ENCODE measurements around the gene SAPCD1.
"Not testable (repeated sequence)": the region's sequence is repeated elsewhere in the genome, so short reads cannot be mapped to it uniquely, and the experiment has no call there.

The SAPCD1 gene

DNA sequence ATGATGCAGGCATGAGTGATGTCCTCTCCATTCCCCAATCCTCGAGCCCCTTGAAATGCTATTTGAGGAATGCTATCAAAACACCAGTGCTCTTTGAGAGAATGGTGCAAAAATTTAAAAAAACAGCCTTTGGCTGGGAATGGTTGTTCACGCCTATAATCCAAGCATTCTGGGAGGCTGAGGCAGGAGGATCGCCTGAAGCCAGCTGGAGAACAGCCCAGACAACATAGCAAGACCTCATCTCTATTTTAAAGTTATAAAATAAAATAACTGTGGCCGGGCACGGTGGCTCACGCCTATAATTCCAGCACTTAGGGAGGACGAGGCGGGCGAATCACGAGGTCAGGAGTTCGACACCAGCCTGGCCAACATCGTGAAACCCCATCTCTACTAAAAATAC, 37.3 kb downstream of the SAPCD1 start:
- DNase-seq (ENCODE audit: low read depth), result no peak

DNA sequence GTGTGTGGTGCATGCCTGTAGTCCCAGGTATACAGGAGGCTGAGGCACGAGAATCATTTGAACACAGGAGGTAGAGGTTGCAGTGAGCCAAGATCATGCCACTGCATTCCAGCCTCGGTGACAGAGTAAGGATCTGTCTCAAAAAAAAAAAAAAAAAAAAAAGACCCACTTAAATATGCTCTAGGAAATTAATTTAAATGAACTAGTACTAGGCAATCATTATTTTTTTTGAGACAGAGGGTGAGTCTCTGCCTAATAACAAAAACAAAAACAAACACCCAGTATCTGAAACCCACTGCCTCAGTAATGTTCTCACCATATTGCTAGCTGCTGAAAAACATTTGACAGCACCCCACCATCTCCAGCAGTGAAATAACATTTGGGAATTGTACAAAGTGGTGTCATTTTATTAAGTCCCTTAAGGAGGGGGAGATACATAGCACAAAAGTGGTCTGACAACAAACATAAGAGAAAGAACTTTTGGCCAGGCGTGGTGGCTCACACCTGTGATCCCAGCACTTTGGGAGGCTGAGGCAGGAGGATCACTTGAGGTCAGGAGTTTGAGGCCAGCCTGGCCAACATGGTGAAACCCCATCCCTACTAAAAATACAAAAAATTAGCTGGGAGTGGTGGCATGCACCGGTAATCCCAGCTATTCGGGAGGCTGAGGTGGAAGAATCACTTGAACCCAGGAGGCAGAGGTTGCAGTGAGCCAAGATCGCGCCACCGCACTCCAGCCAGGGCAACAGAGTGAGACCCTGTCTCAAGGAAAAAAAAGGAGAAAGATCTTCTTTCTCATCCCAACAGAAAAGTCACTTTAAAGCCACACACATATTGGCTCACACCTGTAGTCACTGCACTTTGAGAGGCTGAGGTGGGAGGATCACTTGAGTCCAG, 38.8 kb downstream of the SAPCD1 start:
- DNase-seq (ENCODE audit: low read depth), result not testable (repeated sequence)

DNA sequence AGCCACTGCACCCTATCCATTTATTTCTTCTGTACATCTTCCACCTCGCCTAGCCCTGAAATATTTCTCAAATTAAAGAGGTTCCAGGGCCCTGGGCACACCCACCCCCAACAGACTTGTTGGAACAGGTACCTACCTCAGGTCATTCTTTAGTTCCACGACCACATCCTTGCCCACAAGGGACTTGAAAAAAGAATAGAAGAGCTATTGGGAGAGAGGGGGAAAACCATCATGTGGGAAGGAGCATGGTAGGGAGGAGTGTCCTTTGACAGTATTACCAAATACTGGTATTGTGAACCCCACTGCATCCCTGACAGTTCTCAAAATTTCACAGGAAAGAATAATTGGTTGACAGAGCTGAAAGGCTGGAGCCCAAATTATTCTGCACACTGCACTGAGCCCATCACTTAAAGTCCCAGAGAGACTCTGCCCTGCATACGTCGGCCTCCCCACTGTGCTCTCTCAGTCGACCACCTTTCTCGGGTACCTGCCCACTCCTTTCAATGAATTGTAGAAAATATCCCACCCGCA, 43.5 kb downstream of the SAPCD1 start:
- DNase-seq (ENCODE audit: low read depth), result no peak

DNA sequence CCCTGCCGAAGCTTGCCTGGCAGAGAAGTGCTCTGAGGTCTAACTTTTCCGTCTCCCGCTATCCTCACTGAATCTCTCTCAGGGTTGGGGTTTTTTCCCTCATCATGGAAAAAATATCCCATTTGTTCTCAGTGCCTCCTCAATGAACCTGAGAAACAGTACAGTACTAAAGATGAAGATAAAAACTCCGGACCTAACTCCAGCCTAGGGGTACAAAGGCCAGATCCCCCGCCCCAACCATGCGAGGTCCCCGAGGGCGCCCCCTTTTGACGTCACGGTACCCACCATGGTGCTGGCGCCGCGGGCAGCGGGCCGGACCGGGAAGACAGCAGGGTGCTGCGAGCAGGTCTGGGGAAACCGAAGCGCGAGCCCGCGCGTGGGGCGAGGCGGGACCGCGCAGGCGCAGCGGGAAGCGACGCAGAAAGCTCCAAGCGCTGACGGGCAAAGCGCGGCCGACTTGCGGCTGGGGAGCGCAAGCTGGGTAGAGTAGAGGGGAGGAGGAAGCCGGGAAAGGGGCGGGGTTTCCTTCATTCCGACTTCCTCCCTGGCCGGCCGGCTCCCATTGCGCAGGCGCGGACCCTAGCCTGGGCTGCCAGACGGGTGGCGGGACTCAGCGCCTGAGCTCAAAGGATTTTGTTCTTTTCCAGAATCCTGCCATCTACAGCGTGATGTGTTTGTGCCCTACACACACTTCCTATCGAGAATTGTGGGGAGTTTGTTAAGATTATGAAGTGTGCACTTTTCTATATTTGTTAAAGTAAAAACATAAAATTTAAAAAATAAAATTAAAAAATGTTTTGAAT, 44.2 kb downstream of the SAPCD1 start, which contains the start of gene LSM2:
TSS of gene LSM2 (minus strand) at position 497 of the 803 bp plus-strand sequence. CDS start at position 288, 209 bp downstream.
- peak; percentile 92 for DNase-seq (ENCODE audit: low read depth)

DNA sequence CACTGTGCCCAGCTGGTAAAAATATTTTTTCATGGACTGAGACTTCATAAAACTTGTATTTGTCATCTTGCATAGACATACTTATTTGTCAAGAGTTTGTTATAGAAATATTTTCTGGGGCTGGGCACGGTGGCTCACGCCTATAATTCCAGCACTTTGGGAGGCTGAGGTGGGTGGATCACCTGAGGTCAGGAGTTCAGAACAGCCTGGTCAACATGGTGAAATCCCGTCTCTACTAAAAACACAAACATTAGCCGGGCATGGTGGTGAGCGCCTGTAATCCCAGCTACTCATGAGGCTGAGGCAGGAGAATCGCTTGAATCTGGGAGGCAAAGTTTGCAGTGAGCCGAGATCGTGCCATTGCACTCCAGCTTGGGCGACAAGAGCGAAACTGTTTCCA, 46.1 kb downstream of the SAPCD1 start:
- not testable (repeated sequence) for DNase-seq (ENCODE audit: low read depth)

DNA sequence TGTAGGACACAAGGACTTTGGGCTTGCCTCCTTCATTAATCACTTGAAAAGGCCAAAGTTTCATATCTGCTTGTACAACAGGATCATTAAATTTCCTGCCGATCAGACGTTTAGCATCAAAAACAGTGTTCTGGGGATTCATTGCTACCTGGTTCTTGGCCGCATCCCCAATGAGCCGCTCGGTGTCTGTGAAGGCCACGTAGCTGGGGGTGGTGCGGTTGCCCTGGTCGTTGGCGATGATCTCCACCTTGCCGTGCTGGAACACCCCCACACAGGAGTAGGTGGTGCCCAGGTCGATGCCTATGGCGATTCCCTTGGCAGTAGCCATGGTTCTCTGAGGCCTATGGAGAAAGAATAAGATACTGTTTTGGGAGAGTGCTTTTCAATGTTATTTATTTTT, 49.2 kb downstream of the SAPCD1 start:
- no peak for DNase-seq (ENCODE audit: low read depth)

DNA sequence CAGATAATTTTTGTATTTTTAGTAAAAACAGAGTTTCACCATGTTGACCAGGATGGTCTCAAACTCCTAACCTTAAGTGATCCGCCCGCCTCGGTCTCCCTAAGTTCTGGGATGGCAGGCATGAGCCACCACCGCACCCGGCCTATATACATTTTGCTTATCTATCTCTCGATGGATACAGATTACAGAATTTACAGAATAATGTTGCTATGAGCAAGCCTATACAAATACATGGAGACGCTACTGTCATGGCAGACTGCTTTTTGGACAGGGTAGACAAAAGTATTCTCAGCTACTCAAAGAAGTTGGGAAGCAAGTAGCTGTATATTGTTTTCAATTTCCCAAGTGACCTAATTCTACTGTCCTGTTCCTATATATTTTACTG, 51.0 kb downstream of the SAPCD1 start:
- no peak for DNase-seq (ENCODE audit: low read depth)

Measured in HS-27A (cell line).